WTC11 (cell line): ENCODE measurements around the gene SEMA3F. TPM values are rescaled to one million over a fixed set of nuclear protein-coding genes. Genes with fewer than 3 reads are reported as not detected.

Source experiments
- ATAC-seq: fragments of 200-7000 bp; cut with Tn5 transposase; 2 replicates; pipeline ENCODE4 v1.10.0; 2021; ENCODE audit warnings: mild to moderate bottlenecking, moderate library complexity
- CTCF ChIA-PET: fragments of 300-600 bp; sonication (Branson Sonifier 250); formaldehyde crosslinking; loops from one replicate; lab custom pipeline; 2021; ENCODE audit warnings: antibody characterized with exemption; lab: Charles Lee
- POLR2A ChIA-PET: fragments of 350-600 bp; sonication (Branson Sonifier 250); formaldehyde crosslinking; loops from one replicate; lab custom pipeline; 2021; ENCODE audit warnings: antibody characterized with exemption; lab: Charles Lee
- DNase-seq: peaks from one replicate; pipeline ENCODE4 v3.0.0; 2021; ENCODE audit warnings: low spot score
- H3K27ac Mint-ChIP-seq: 2 replicates; pipeline ENCODE4 v1.8.0; 2021; ENCODE audit warnings: mixed read lengths
- H3K27me3 Mint-ChIP-seq: 2 replicates; pipeline ENCODE4 v1.8.0; 2021; ENCODE audit warnings: low read depth, mild to moderate bottlenecking, moderate library complexity, mixed read lengths
- H3K36me3 Mint-ChIP-seq: 2 replicates; pipeline ENCODE4 v1.8.0; 2021; ENCODE audit warnings: mixed read lengths
- H3K4me1 Mint-ChIP-seq: 2 replicates; pipeline ENCODE4 v1.8.0; 2022; ENCODE audit warnings: mixed read lengths
- H3K4me3 Mint-ChIP-seq: 2 replicates; pipeline ENCODE4 v1.8.0; 2021; ENCODE audit warnings: mild to moderate bottlenecking, moderate library complexity, mixed read lengths
- H3K9me3 Mint-ChIP-seq: 2 replicates; pipeline ENCODE4 v1.8.0; 2021; ENCODE audit warnings: mixed read lengths
- ATF6 ChIP-seq: sonication (generic); formaldehyde crosslinking; IDR thresholded peaks from 2 replicates; pipeline ENCODE4 v1.8.1; 2023; ENCODE audit warnings: mild to moderate bottlenecking, missing genetic modification reagents
- CTCF ChIP-seq: fragments of 200-600 bp; IDR thresholded peaks from 2 replicates; pipeline ENCODE4 v1.8.0; 2022; ENCODE audit warnings: antibody characterized with exemption
- ELF4 ChIP-seq: sonication (generic); formaldehyde crosslinking; IDR thresholded peaks from 2 replicates; pipeline ENCODE4 v1.8.1; 2022; ENCODE audit warnings: low read depth, mild to moderate bottlenecking, moderate library complexity, missing genetic modification reagents
- ERG ChIP-seq: fragments of 250-450 bp; sonication (Bioruptor Pico); IDR thresholded peaks from 2 replicates; pipeline ENCODE4 v1.8.0; 2021; ENCODE audit warnings: mild to moderate bottlenecking
- FOXJ3 ChIP-seq: sonication (generic); formaldehyde crosslinking; IDR thresholded peaks from 2 replicates; pipeline ENCODE4 v1.9.0; 2021; ENCODE audit warnings: missing genetic modification reagents, mild to moderate bottlenecking, borderline replicate concordance
- JAZF1 ChIP-seq: fragments of 250-450 bp; sonication (Bioruptor Pico); IDR thresholded peaks from 2 replicates; pipeline ENCODE4 v1.9.0; 2021; ENCODE audit warnings: moderate library complexity, mild to moderate bottlenecking, inconsistent platforms
- NFYB ChIP-seq: sonication (generic); formaldehyde crosslinking; conservative IDR thresholded peaks from 2 replicates; pipeline ENCODE4 v1.8.0; 2022; ENCODE audit warnings: low read depth, missing genetic modification reagents
- NR2C2 ChIP-seq: sonication (generic); formaldehyde crosslinking; IDR thresholded peaks from 2 replicates; pipeline ENCODE4 v1.8.0; 2022; ENCODE audit warnings: mild to moderate bottlenecking, missing genetic modification reagents
- PRRX2 ChIP-seq: fragments of 250-450 bp; sonication (Bioruptor Pico); IDR thresholded peaks from 2 replicates; pipeline ENCODE4 v1.8.0; 2021; ENCODE audit warnings: mild to moderate bottlenecking
- SMAD3 ChIP-seq: sonication (generic); formaldehyde crosslinking; IDR thresholded peaks from 2 replicates; pipeline ENCODE4 v1.8.0; 2022; ENCODE audit warnings: missing genetic modification reagents, mild to moderate bottlenecking, borderline replicate concordance
- SP1 ChIP-seq: sonication (generic); formaldehyde crosslinking; conservative IDR thresholded peaks from 2 replicates; pipeline ENCODE4 v1.8.1; 2022; ENCODE audit warnings: missing genetic modification reagents
- ZNF317 ChIP-seq: sonication (generic); formaldehyde crosslinking; IDR thresholded peaks from 2 replicates; pipeline ENCODE4 v1.8.1; 2023; ENCODE audit warnings: low read depth, mild to moderate bottlenecking, moderate library complexity, missing genetic modification reagents, borderline replicate concordance
- ZNF532 ChIP-seq: fragments of 250-450 bp; sonication (Bioruptor Pico); IDR thresholded peaks from 2 replicates; pipeline ENCODE4 v1.9.0; 2021; ENCODE audit warnings: mild to moderate bottlenecking, borderline replicate concordance
- ZSCAN18 ChIP-seq: fragments of 250-450 bp; sonication (Bioruptor Pico); IDR thresholded peaks from 2 replicates; pipeline ENCODE4 v2.1.2; 2022; ENCODE audit warnings: mild to moderate bottlenecking, moderate library complexity
- total RNA-seq: library from RNA; stranded (reverse); gene quantifications from 3 replicates; pipeline ENCODE4 v1.2.3, GENCODE V29; 2021

Gene SEMA3F
- total RNA-seq, 1 experiment from 2014 or later, result 49.0 TPM

GRCh38 chr3:50189989-50190388 lies 34.9 kb downstream of the SEMA3F start:
- no peak overlapping the region for H3K4me3 Mint-ChIP-seq
- TF ChIP-seq JAZF1 (CRISPR knock-in tag) (no peak), PRRX2 (no peak), ELF4 (CRISPR knock-in tag) (no peak), SP1 (no peak), SMAD3 (no peak), ZNF532 (CRISPR knock-in tag) (no peak), NR2C2 (CRISPR knock-in tag) (no peak), CTCF (no peak), ZSCAN18 (CRISPR knock-in tag) (no peak), FOXJ3 (CRISPR knock-in tag) (no peak), ERG (CRISPR knock-in tag) (no peak), ATF6 (CRISPR knock-in tag) (no peak), ZNF317 (CRISPR knock-in tag) (no peak), NFYB (CRISPR knock-in tag) (no peak)
- ChIA-PET CTCF (interaction anchor here (0.6 to 7.2 kb wide), 14 partner anchors 11 to 144 kb away, joined by 3 to 604 read pairs (median 6); partner anchors contain the start of gene GNAI2), POLR2A (no interaction called here)
- ATAC-seq, result no peak
- H3K27me3 Mint-ChIP-seq, result peaks cover 9% of the 10 kb centered on the region
- no peaks in the 10 kb centered on the region for H3K9me3 Mint-ChIP-seq
- peaks cover 2% of the 10 kb centered on the region; the same call in 1 of the 2 replicates for H3K36me3 Mint-ChIP-seq
- DNase-seq, result no peak
- no peak overlapping the region for H3K27ac Mint-ChIP-seq
- peaks cover under 1% of the 10 kb centered on the region for H3K4me1 Mint-ChIP-seq
